Measurements from ENCODE around the gene CFAP157.

- TF ChIP-seq POLR2AphosphoS5 (IDR thresholded peaks at IDR 0.05; ENCODE audit: low read depth, low read length) (no peak), POLR2A (IDR thresholded peaks at IDR 0.05; ENCODE audit: low read depth, low read length) (no peak), SPI1 (IDR thresholded peaks at IDR 0.05; ENCODE audit: low read depth, low read length) (no peak), TAF1 (IDR thresholded peaks at IDR 0.05; ENCODE audit: low read depth, low read length) (no peak), POU2F2 (IDR thresholded peaks at IDR 0.05; ENCODE audit: low read depth, low read length) (no peak)
Observed at GRCh38 chr9:127711831-127712274, 5.1 kb downstream of the CFAP157 start.

Data from GM12891 (cell line).